Uterus (tissue), 4 donors: ENCODE results near the gene TIA1. TPM values are rescaled to one million over a fixed set of nuclear protein-coding genes. Genes with fewer than 3 reads are reported as not detected.
A peak's percentile ranks its signal among the peaks of the same experiment; 100 is the strongest.
"Not testable (repeated sequence)": the region's sequence is repeated elsewhere in the genome, so short reads cannot be mapped to it uniquely, and the experiment has no call there.

ENCODE experiments used
- DNase-seq, 2 donors: peaks; one replicate each; pipeline ENCODE4 v3.0.0-alpha.2; 2019 to 2020
- H3K27ac ChIP-seq, 2 donors: fragments of 200-600 bp; sonication (generic); 1 replicate in 1 of 2; 2 replicates in 1 of 2; pipeline ENCODE4 v1.5.1; 2016 to 2018
- H3K27me3 ChIP-seq, 2 donors: fragments of 200-600 bp; sonication (generic); one replicate each; pipeline ENCODE4 v1.5.1; 2018 to 2019; ENCODE audit warnings: control low read depth in 1 of 2
- H3K36me3 ChIP-seq, 2 donors: fragments of 200-600 bp; sonication (generic); one replicate each; pipeline ENCODE4 v1.5.1; 2019; ENCODE audit warnings: control low read depth in 1 of 2
- H3K4me1 ChIP-seq, 2 donors: fragments of 200-600 bp; sonication (generic); one replicate each; pipeline ENCODE4 v1.5.1; 2018 to 2019; ENCODE audit warnings: control low read depth in 1 of 2
- H3K4me3 ChIP-seq, 2 donors: fragments of 200-600 bp; sonication (generic); 1 replicate in 1 of 2; 2 replicates in 1 of 2; pipeline ENCODE4 v1.5.1; 2018 to 2019; ENCODE audit warnings: mild to moderate bottlenecking in 1 of 2
- H3K9me3 ChIP-seq, 2 donors: fragments of 200-600 bp; sonication (generic); one replicate each; pipeline ENCODE4 v1.5.1; 2019; ENCODE audit warnings: control low read depth in 1 of 2
- CTCF ChIP-seq, 4 experiments: fragments of 200-600 bp in 2 of 4; fragments of 450-650 bp in 2 of 4; sonication (generic) in 2 of 4; IDR thresholded peaks; one replicate each; pipeline ENCODE4 v1.5.1; 2016 to 2019; ENCODE audit warnings: antibody characterized with exemption in 4 of 4, mild to moderate bottlenecking in 2 of 4, moderate library complexity in 1 of 4
- POLR2A ChIP-seq, 2 donors: fragments of 450-650 bp; IDR thresholded peaks; one replicate each; pipeline ENCODE4 v1.6.1; 2016; ENCODE audit warnings: antibody characterized with exemption in 2 of 2, mild to moderate bottlenecking in 1 of 2, moderate library complexity in 1 of 2
- intact Hi-C: fragments of 100-400 bp; cut with DNase I; formaldehyde crosslinking; loops from one replicate; pipeline ENCODE4 v1.15.1; 2023; ENCODE audit warnings: low total_unique reads
- total RNA-seq, 4 donors: library from RNA; depleted of rRNA in 3 of 4; stranded (reverse); fragments of >200 nt in 3 of 4; gene quantifications; one replicate each; pipeline versions ENCODE4 v1.1.0 to v1.2.4, GENCODE V29; 2014 to 2023
- donor health status: DM: yes; HTN: yes; CAD: no.

The TIA1 gene
- total RNA-seq, result 100 to 1,000 TPM in 3 of 4 donors, 10 to 100 TPM in 1; 86.8 to 514 (median 151) TPM

GRCh38 chr2:70248181-70248847 lies at the start of gene TIA1:
TSS of gene TIA1 (minus strand) at chr2:70248628. CDS start at chr2:70248430, 198 bp downstream.
- H3K27me3 ChIP-seq, result no peaks in the 10 kb centered on the region
- H3K27ac ChIP-seq, result peak within 1 kb of the TSS; percentile 98 to 99
- no peaks in the 10 kb centered on the region for H3K36me3 ChIP-seq
- H3K4me1 ChIP-seq, result no peaks in the 10 kb centered on the region
- DNase-seq, result peak; percentile 97 to 99
- TF ChIP-seq POLR2A (IDR thresholded peaks at IDR 0.05), result peak; percentile 52 to 75
- TF ChIP-seq CTCF (IDR thresholded peaks at IDR 0.05), result peak in 1 of 4 experiments; percentile 5
- intact Hi-C loops, result loop anchor here (5.0 kb wide), 1 partner anchor 56 kb away; the partner anchor contains the start of gene C2orf42
- peak within 1 kb of the TSS; percentile 79 to 96 for H3K4me3 ChIP-seq
- no peaks in the 10 kb centered on the region for H3K9me3 ChIP-seq

GRCh38 chr2:70297828-70298227 lies 49.4 kb upstream of the TIA1 start:
- H3K36me3 ChIP-seq, H3K4me3 ChIP-seq, DNase-seq, H3K4me1 ChIP-seq, intact Hi-C loops, H3K27me3 ChIP-seq, H3K27ac ChIP-seq, H3K9me3 ChIP-seq: not testable (repeated sequence)

GRCh38 chr2:70283500-70284191 lies 35.2 kb upstream of the TIA1 start:
- H3K36me3 ChIP-seq, result no peaks in the 10 kb centered on the region
- intact Hi-C loops, result no loop called here
- H3K27ac ChIP-seq, result no peak overlapping the region

GRCh38 chr2:70282439-70282838 lies 34.0 kb upstream of the TIA1 start:
- Histone ChIP-seq H3K27me3 (no peaks in the 10 kb centered on the region), H3K36me3 (no peaks in the 10 kb centered on the region), H3K27ac (no peak overlapping the region), H3K4me3 (no peak overlapping the region), H3K4me1 (no peaks in the 10 kb centered on the region), H3K9me3 (no peaks in the 10 kb centered on the region)
- no peak for TF ChIP-seq POLR2A (IDR thresholded peaks at IDR 0.05)
- no peak for TF ChIP-seq CTCF (IDR thresholded peaks at IDR 0.05)
- intact Hi-C loops, result no loop called here
- no peak for DNase-seq

More at GRCh38 chr2:70283500-70284191, 35.2 kb upstream of the TIA1 start:
- no peaks in the 10 kb centered on the region for H3K9me3 ChIP-seq
- DNase-seq, result no peak
- no peaks in the 10 kb centered on the region for H3K4me1 ChIP-seq
- no peaks in the 10 kb centered on the region for H3K27me3 ChIP-seq
- no peak overlapping the region for H3K4me3 ChIP-seq
- TF ChIP-seq CTCF (IDR thresholded peaks at IDR 0.05) (no peak), POLR2A (IDR thresholded peaks at IDR 0.05) (no peak)

GRCh38 chr2:70280242-70280798 lies 31.9 kb upstream of the TIA1 start:
- H3K27ac ChIP-seq, result no peak overlapping the region
- no peak for DNase-seq
- no peaks in the 10 kb centered on the region for H3K4me1 ChIP-seq
- no peak for TF ChIP-seq POLR2A (IDR thresholded peaks at IDR 0.05)
- TF ChIP-seq CTCF (IDR thresholded peaks at IDR 0.05), result no peak
- H3K4me3 ChIP-seq, result no peak overlapping the region
- no peaks in the 10 kb centered on the region for H3K9me3 ChIP-seq
- H3K27me3 ChIP-seq, result no peaks in the 10 kb centered on the region
- intact Hi-C loops, result no loop called here
- no peaks in the 10 kb centered on the region for H3K36me3 ChIP-seq
